NCI-H2107 treated with DMSO at 0.1 percent for 48 hours (cell line): ENCODE measurements around the gene TMEM109.

ENCODE experiments used
- DNase-seq: peaks from one replicate; lab custom pipeline; 2025; ENCODE audit not compliant: unreplicated experiment; lab: John Stamatoyannopoulos, UW

The TMEM109 gene

GRCh38 chr11:60924906-60925853 lies 11.2 kb downstream of the TMEM109 start:
- peak; percentile 73 for DNase-seq

- no peak for DNase-seq
Measured at GRCh38 chr11:60925868-60926267, 11.9 kb downstream of the TMEM109 start.

- DNase-seq: no peak
Measured at GRCh38 chr11:60926500-60926899, 12.5 kb downstream of the TMEM109 start.

- no peak for DNase-seq
Measured at GRCh38 chr11:60927061-60927592, 13.2 kb downstream of the TMEM109 start.

GRCh38 chr11:60927600-60927999 lies 13.6 kb downstream of the TMEM109 start:
- no peak for DNase-seq

- no peak for DNase-seq
Measured at GRCh38 chr11:60928563-60929001, 14.6 kb downstream of the TMEM109 start.

- DNase-seq: no peak
Measured at GRCh38 chr11:60929764-60930163, 15.8 kb downstream of the TMEM109 start.

- no peak for DNase-seq
Measured at GRCh38 chr11:60930394-60930793, 16.4 kb downstream of the TMEM109 start.

GRCh38 chr11:60931917-60932316 lies 18.0 kb downstream of the TMEM109 start:
- no peak for DNase-seq

GRCh38 chr11:60932605-60933356 lies 18.8 kb downstream of the TMEM109 start:
- DNase-seq: no peak

- no peak for DNase-seq
Measured at GRCh38 chr11:60933416-60934123, 19.6 kb downstream of the TMEM109 start.

- no peak for DNase-seq
Measured at GRCh38 chr11:60934124-60934789, 20.3 kb downstream of the TMEM109 start.

- DNase-seq: no peak
Measured at GRCh38 chr11:60934790-60935605, 21.0 kb downstream of the TMEM109 start.

GRCh38 chr11:60935676-60936442 lies 21.9 kb downstream of the TMEM109 start:
- no peak for DNase-seq

- no peak for DNase-seq
Measured at GRCh38 chr11:60936467-60937143, 22.6 kb downstream of the TMEM109 start.

- DNase-seq: no peak
Measured at GRCh38 chr11:60937144-60937527, 23.2 kb downstream of the TMEM109 start.

- no peak for DNase-seq
Measured at GRCh38 chr11:60937811-60938210, 23.9 kb downstream of the TMEM109 start.

GRCh38 chr11:60938500-60938899 lies 24.5 kb downstream of the TMEM109 start:
- DNase-seq: no peak
